ENCODE results near the gene ANAPC2.

ANAPC2 gene

DNA sequence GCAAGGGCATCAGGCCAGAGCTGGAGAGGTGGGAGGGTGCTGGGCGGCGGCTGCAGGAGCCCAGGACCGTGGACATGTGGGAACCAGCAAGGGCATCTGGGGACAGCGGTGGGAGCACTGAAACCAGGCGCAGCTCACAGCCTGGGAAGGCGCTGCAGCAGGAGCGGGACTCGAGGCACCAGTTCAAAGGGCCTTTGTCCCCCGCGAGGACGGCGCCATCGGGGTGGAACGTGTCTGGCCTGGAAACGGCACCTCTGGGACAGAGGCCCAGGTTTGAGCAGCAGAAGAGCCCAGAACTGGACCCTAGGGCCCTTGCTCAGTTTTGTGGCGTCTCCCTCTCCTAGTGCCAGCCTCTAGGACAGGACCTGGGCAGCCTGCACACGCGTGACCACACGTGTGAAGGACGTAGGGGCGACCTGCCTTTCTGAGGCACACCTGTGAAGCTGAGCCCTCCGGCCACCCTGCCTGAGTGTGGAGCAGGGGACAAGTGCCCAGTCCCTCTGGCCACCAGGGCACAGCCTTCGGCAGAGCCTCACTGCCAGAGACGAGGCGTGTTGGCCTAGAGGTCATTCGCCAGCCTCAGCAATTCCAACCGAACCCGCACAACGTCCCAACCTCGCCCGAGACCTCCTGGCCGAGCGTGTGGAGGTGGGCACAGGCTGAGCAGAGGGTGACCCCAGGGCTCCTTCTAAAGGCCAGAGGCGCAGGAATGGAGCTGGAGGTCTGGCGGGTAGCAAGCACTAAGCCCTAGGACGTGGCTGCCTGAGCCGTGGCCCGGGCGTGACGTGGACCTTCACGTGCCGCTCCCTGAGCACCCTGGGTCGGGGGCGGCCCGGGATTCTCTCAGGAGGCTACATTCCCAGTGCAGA lies 14.3 kb downstream of the ANAPC2 start:
- DNase-seq, result no peak

DNA sequence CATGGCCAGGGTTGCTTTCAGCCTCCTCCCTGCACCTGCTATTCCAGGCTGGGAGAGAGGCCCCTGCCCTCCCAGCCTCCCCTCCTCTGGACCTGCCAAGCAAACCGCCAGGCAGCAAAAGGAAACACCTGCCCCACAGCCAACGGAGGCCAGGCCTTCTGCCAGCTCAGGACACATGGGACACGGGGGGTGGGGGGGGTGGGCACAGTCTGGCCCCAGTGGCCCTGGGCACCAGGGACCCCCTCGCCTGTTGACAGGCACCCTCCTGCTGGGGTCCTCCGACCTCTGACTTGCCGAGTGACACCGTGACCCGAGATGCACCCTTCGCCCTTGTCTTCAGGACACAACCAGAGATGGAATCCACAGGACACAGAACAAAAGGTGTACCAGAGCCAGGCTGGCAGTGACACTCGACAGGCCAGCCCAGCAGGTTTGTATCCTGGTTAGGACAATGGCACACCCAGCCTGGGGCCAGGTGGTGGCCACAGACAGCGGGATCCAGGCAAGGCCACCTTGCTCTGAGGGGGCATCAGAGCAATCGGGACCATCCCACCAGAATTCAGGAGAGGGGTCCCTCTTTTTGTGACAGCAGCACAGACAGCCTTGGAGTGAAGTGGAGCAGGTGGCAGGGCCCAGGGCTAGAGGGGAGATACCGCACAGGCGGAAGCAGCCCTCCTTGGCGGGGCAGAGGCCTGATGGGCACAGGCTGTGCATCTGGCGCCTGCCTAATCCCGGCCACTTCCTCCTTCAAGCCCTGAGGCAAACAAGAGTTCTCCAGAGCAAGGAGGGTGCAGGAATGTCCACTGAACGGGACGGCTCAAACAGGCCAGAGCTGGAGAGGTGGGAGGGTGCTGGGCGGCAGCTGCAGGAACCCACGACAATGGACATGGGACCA lies 15.2 kb downstream of the ANAPC2 start:
- no peak for DNase-seq

DNA sequence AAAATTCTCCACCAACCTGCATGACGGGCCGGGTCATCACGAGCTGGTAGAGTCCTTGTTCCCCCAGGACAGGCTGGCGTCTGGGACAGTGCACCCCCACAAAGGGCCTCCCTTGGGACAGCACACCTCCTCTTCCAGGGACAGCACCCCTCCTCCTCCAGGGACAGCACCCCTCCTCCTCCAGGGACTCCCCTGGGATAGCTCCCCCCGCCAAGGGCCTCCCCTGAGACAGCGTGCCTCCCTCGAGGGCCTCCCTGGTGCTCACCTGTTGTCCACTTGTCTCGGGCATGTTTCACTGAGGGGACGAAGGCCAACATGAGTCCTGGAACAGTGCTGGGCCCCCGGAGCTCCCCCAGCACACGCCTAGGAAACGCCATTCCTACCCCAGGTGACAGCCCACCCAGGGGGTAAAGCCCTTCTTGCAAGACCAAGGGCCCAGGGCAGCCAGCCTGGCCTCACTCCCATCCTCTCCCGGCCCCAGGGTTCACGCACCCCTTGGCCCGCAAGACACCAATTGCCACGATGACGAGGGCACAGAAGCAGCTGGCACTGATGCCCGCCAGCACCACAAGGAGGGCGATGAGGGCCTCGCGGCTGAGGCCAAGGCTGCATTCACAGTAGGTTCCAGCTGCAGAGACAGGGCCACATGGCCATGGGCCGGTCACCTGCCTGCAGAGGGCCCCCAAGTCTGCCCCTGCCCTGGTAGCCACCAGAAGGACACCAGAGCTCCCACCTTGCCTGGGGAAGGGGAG lies 17.0 kb downstream of the ANAPC2 start:
- no peak for DNase-seq

DNA sequence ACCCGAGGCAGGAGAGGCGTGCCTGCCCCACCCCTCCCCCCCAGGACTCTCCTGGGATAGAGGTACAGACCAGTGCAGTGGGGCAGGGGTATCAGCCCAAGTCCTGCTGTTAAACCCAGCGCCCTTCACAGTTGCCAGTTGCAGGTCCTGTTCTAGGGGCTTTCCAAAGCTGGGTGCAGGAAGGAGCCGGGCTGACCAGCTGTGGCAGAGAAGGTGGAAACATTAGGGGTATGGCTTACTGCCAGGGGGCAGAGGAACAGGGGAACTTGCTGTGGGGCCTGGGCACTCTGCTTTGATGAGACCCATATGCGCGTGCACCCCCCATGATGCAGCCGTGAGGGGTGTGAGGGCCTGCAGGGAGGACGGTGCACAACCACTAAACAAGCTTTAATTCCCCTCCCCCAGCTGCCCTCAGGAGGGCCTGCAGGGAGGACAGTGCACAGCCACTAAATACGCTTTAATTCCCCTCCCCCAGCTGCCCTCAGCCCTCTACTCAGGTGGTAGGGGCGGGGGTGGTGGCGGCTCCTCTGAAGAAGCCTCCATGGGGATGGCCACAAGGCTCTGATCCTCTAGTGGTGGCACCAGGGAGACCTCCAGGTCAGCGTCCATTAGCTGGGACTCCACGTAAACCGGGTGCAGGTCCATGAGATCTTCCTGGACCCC lies 17.7 kb downstream of the ANAPC2 start:
- DNase-seq, result no peak

DNA sequence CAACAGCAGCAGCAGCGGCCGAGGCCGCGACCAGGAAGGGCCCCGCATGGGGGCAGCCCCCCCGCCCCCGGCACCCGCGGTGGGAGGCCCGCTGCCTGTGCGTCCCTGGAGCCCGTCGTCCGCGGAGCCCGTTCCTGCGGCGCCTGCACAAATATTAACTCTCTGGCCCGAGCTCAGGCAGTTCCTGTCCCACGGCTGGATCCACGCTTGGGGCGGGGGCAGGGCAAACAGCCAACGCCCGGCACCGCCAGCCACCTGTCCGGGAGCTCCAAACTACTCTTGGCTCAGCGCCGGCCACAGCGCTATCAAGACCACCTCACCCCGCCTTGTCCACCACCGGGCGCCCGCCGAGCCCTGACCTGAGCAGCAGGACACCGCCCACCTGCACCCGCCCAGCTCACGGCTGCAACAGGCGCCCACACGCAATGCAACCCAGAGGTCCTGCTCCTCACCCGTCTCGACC lies 18.4 kb downstream of the ANAPC2 start, which contains the start of gene LRRC26:
Gene LRRC26 (minus strand): TSS at position 156 of the 463 bp plus-strand sequence. CDS start 108 bp downstream, at position 48.
- no peak for DNase-seq

DNA sequence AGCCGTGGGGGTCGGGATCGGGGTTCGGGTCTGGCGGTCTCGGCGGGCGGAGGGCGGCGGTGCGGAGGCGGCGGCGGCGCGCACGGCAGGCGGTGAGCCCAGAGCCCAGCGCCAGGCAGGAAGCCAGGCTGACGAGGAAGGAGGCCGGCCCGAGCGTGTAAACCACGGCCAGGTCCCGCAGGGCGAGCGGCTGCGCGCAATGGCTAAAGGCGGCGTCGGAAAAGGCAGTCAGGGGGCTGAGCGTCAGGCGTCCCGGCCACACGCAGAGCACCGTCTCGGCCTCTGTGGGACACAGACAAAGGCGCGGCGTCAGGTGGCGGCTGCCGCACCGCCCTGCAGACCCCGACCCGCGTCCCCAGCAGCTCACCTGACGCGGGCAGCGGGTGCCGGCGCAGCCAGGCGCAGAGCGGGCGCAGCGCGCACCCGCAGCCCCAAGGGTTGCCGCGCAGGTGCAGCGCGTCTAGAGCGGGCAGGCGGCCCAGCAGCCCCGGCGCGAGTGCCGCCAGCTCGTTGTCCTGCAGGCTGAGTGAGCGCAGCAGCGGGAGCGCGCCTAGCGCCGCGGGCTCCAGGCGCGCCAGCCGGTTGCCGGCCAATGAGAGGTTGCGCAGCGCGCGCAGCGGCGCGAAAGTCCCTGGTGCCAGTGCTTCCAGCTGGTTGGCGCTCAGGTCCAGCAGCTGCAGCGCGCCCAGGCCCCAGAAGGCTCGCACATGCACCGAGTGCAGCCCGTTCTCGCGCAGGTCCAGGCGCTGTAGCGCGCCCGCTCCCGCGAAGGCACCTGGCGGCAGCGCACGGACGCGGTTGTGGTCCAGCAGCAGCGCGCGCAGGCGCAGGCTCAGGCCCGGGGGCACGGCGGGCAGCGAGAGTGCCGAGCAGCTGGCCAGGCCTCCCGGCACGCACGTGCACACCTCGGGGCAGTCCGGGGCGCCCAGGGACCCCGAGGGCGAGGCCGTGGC lies 19.2 kb downstream of the ANAPC2 start:
- DNase-seq, result no peak

DNA sequence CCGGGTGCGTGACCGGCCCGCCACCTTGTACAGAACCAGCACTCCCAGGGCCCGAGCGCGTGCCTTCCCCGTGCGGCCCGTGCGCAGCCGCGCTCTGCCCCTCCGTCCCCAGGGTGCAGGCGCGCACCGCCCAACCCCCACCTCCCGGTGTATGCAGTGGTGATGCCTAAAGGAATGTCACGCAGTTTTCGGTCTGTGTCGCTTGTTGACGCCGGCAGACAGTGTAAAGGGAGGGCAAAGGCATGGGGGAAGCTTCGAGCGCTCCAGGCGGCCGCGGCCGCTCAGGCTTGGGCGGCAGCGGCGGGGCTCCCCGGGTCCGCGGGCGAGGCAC lies 19.8 kb downstream of the ANAPC2 start:
- DNase-seq, result no peak

DNA sequence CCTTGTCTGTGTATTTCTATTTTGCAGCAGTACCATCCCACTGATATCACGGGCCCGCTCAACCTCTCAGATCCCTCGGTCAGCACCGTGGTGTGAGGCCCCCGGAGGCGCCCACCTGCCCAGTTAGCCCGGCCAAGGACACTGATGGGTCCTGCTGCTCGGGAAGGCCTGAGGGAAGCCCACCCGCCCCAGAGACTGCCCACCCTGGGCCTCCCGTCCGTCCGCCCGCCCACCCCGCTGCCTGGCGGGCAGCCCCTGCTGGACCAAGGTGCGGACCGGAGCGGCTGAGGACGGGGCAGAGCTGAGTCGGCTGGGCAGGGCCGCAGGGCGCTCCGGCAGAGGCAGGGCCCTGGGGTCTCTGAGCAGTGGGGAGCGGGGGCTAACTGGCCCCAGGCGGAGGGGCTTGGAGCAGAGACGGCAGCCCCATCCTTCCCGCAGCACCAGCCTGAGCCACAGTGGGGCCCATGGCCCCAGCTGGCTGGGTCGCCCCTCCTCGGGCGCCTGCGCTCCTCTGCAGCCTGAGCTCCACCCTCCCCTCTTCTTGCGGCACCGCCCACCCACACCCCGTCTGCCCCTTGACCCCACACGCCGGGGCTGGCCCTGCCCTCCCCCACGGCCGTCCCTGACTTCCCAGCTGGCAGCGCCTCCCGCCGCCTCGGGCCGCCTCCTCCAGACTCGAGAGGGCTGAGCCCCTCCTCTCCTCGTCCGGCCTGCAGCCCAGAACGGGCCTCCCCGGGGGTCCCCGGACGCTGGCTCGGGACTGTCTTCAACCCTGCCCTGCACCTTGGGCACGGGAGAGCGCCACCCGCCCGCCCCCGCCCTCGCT lies 20.4 kb downstream of the ANAPC2 start:
- no peak for DNase-seq

DNA sequence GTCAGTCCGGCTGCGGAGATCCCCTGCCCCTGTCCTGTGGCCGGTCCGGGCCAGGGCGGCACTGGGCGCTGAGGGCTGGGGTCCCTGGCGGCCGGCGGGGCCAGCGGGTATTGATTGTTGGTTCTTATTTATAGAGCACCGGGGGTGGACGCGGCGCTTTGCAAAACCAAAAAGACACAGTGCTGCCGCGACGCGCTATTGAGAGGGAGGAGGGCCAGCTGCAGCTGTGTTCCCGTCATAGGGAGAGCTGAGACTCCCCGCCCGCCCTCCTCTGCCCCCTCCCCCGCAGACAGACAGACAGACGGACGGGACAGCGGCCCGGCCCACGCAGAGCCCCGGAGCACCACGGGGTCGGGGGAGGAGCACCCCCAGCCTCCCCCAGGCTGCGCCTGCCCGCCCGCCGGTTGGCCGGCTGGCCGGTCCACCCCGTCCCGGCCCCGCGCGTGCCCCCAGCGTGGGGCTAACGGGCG lies 21.0 kb downstream of the ANAPC2 start:
- no peak for DNase-seq

DNA sequence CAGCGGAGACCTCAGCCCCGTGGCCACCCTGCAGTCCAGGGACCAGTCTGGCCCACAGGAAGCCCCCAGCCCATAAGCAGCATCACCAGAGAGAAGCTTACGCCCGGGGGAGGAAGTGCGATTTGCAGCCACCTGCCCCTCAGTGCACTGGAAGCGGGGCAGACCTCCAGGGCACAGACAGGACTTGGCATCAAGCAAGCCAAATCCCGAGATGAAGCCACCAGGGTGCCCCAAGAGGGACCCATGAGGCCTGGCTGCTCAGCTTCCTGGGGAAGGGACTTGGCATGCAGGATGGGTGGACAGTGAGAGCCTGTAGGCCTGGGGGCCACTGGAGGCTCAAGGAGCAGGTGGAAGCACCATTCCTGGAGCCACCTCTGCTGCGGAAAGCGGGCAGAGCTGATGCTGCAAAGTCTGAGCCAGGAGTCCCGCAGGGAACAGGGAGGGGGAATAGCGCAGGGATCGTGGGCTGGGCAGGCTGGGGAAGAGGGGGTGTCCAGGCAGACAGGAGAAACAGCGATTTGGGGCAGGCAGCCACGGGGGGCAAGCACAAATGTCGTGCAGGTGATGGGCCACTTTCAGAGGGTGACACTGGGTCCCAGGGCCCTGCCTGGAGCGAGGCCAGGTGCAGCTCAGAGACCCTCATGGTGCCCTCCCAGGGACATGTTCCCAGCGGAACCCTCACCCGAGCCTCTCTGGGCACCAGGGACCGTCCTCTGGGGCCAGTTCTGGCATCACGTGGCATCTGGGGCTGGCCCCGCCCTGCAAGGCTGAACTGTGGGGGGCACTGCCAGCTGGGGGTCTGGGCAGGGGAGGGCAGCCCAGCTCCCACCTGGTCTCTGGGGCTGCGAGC lies 21.8 kb downstream of the ANAPC2 start:
- DNase-seq, result no peak

DNA sequence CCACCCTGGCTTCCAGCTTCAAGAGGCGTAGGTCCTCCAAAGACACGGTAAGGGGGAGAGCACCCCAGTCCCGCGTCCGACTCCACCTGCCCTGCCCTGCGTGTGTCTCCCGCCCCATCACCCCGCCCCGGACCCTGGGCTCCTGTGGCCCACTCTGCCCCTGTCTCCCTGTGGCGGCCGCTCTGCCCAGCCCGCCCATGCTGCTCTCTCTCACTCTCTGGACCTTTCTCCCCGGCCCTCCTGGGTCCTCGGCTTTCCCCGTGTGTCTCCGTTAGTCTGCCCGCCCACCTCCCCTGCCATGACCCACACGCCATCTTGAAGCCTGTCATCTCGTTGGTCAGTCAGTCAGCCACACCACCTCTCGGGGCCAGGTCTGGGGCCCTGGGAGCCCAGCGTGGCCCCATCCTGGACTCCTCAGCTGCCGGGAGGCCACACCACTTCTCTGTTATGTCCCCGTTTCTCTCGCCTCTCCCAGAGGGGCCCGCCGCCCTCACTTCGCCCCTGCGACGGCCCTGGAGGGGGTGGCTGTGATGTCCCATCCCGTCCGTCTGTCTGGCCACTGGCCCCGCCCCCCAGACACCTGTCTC lies 23.0 kb downstream of the ANAPC2 start:
- no peak for DNase-seq

DNA sequence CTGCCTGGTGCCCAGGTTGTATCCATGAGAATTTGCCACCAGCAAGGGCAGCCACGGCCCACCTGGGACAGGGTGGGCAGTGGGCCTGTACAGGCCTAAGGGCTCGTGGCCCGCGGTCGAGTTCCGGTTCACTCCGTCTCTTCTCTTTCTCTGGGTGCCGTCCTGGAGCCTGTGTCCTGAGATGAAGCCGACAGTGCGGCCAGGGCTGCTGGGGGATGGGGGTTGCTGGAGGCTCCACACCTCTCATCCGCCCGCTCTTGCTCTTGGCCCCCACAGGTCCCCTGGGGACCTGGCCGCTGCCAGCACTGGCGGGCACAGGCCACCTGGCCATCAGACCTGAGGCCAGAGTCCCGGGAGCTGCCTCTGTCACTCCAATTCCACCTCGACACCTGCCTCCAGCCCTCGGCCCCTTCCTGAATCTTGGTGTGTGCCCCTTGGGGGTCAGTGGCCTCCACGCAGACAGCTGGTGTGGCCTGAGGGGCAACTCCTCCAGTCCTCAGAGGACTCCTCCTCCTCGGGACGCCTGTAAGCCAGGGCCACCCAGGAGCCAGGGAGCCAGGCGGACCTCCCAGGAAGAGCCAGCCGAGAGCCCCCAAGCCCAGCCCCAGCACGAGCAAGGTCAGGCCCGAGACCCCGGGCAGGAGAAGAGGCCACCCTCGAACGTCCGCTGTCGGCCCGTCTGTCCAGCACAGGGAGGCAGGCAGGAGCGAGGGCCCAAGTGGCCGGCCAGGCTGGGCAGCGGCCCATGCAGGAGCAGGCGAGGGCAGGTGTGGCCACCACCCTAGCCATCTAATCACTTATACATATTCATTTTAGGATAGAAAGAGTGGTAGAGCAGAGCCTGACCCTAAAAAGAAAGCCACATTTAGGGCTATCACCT lies 23.8 kb downstream of the ANAPC2 start:
- DNase-seq, result no peak

DNA sequence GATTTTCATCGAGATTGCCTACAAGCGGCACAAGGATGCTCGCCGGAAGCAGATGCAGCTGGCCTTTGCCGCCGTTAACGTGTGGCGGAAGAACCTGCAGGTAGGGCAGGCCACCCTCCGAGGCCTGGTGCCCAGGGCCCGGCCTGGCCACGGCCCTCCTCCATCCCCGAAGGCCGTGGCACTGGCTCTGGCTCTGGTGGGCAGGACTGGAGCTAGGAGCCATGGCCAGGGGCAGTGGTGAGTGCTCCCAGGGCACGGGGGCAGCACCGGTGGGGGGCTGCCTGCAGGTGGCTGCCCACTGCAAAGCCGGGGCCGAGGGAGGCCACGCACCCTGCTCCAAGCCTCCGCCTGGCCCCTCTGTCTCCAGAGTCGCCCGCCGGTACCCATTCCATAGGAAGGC lies 24.6 kb downstream of the ANAPC2 start:
- DNase-seq, result no peak

DNA sequence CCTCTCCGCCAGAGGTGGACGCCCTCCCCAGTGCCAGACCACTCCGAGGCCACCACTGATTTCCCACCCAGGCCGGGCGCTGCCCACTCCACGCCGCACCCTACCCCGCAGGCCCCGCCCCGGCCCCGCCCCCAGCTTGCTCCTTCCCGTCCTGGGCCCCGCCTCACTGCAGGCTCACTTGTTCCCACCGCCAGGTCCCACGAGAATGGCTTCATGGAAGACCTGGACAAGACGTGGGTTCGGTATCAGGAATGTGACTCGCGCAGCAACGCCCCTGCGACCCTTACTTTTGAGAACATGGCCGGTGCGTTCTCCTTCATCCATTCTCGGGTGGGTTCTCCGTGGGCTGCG lies 25.0 kb downstream of the ANAPC2 start:
- DNase-seq, result no peak

DNA sequence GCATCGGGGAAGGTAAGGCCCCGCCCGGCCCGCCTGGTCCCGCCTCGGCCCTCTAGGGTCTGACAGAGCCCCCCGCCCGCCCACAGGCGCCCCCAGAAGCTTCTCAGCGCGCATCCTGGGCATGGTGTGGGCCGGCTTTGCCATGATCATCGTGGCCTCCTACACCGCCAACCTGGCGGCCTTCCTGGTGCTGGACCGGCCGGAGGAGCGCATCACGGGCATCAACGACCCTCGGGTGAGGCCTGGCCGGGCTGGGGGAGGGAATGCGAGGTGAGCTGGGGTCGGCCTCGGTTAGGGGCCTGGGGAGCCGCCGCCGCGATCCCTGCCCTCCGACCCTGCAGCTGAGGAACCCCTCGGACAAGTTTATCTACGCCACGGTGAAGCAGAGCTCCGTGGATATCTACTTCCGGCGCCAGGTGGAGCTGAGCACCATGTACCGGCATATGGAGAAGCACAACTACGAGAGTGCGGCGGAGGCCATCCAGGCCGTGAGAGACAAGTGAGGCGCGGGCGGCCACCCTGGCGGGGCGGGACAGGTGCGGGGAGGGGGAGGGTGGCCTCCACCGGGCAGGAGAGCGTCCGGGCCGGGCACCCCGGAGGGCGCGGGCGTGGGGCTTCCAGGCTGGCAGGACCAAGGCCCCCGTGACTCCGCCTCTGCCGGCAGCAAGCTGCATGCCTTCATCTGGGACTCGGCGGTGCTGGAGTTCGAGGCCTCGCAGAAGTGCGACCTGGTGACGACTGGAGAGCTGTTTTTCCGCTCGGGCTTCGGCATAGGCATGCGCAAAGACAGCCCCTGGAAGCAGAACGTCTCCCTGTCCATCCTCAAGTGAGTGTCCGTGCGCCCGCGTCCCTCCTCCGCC lies 25.6 kb downstream of the ANAPC2 start:
- no peak for DNase-seq

DNA sequence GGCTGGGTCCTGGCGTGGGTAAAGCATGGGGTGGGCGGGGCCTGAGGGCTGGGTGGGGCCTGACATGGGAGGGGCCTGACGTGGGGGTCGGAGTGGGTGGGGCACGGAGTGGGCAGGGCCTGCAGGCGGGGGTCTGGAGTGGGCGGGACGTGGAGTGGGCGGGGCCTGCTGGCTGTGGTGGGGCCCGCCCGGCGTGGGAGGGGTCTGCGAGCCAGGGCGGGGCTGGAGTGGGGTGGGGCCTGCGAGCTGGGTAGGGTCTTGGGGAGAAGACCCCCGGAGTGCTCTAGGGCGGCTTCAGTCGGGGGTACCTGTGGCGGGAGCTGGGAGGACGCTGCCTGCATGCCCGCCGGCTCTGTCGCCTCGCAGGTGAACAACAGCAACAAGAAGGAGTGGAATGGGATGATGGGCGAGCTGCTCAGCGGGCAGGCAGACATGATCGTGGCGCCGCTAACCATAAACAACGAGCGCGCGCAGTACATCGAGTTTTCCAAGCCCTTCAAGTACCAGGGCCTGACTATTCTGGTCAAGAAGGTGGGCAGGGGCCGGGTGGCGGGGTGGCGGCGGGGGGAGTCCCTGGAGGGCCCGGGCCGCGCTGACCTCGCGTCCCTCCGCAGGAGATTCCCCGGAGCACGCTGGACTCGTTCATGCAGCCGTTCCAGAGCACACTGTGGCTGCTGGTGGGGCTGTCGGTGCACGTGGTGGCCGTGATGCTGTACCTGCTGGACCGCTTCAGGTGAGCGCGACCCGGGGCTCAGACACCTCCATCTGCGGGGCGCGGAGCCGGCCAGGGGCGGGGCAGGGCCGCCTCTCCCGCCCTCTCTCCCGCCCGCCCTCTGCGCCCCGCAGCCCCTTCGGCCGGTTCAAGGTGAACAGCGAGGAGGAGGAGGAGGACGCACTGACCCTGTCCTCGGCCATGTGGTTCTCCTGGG lies 26.5 kb downstream of the ANAPC2 start:
- no peak for DNase-seq

Measured in inflammatory macrophage treated with lipopolysaccharide for 4 hours (primary cell).